ENCODE data around the gene DYRK1B.
"Not testable (repeated sequence)": the region's sequence is repeated elsewhere in the genome, so short reads cannot be mapped to it uniquely, and the experiment has no call there.

Gene DYRK1B

GRCh38 chr19:39833464-39834286 is at the start of gene DYRK1B:
DYRK1B (minus strand) TSS chr19:39834162; CDS start chr19:39831867, 2,295 bp downstream.
- no peak for TF ChIP-seq CTCF (IDR thresholded peaks at IDR 0.05; ENCODE audit: low read depth, low read length, missing control alignments)
- in situ Hi-C loops (cut with HindIII; ENCODE audit: low sequenced_read_pairs) = no loop called here
- DNase-seq (ENCODE audit: low read depth) = peak; percentile 96
- H3K4me3 ChIP-seq (ENCODE audit: low read depth, low read length) = peak within 1 kb of the TSS; percentile 87

GRCh38 chr19:39882645-39883044 is 48.7 kb upstream of the DYRK1B start:
- DNase-seq (ENCODE audit: low read depth); H3K4me3 ChIP-seq (ENCODE audit: low read depth, low read length); in situ Hi-C loops (cut with HindIII; ENCODE audit: low sequenced_read_pairs): not testable (repeated sequence)

- H3K4me3 ChIP-seq (ENCODE audit: low read depth, low read length); DNase-seq (ENCODE audit: low read depth); in situ Hi-C loops (cut with HindIII; ENCODE audit: low sequenced_read_pairs): not testable (repeated sequence)
Measured at GRCh38 chr19:39881495-39882110, 47.6 kb upstream of the DYRK1B start.

- in situ Hi-C loops (cut with HindIII; ENCODE audit: low sequenced_read_pairs); H3K4me3 ChIP-seq (ENCODE audit: low read depth, low read length); DNase-seq (ENCODE audit: low read depth): not testable (repeated sequence)
Measured at GRCh38 chr19:39880241-39880640, 46.3 kb upstream of the DYRK1B start.

- H3K4me3 ChIP-seq (ENCODE audit: low read depth, low read length); in situ Hi-C loops (cut with HindIII; ENCODE audit: low sequenced_read_pairs); DNase-seq (ENCODE audit: low read depth): not testable (repeated sequence)
Measured at GRCh38 chr19:39879796-39880195, 45.8 kb upstream of the DYRK1B start.

- DNase-seq (ENCODE audit: low read depth); H3K4me3 ChIP-seq (ENCODE audit: low read depth, low read length); in situ Hi-C loops (cut with HindIII; ENCODE audit: low sequenced_read_pairs): not testable (repeated sequence)
Measured at GRCh38 chr19:39878866-39879265, 44.9 kb upstream of the DYRK1B start.

- no peak overlapping the region for H3K4me3 ChIP-seq (ENCODE audit: low read depth, low read length)
- in situ Hi-C loops (cut with HindIII; ENCODE audit: low sequenced_read_pairs) = no loop called here
- no peak for DNase-seq (ENCODE audit: low read depth)
- no peak for TF ChIP-seq CTCF (IDR thresholded peaks at IDR 0.05; ENCODE audit: low read depth, low read length, missing control alignments)
Measured at GRCh38 chr19:39878398-39878797, 44.4 kb upstream of the DYRK1B start.

- in situ Hi-C loops (cut with HindIII; ENCODE audit: low sequenced_read_pairs); H3K4me3 ChIP-seq (ENCODE audit: low read depth, low read length); DNase-seq (ENCODE audit: low read depth): not testable (repeated sequence)
Measured at GRCh38 chr19:39877982-39878381, 44.0 kb upstream of the DYRK1B start.

- DNase-seq (ENCODE audit: low read depth); H3K4me3 ChIP-seq (ENCODE audit: low read depth, low read length); in situ Hi-C loops (cut with HindIII; ENCODE audit: low sequenced_read_pairs): not testable (repeated sequence)
Measured at GRCh38 chr19:39877488-39877887, 43.5 kb upstream of the DYRK1B start.

- DNase-seq (ENCODE audit: low read depth); H3K4me3 ChIP-seq (ENCODE audit: low read depth, low read length); in situ Hi-C loops (cut with HindIII; ENCODE audit: low sequenced_read_pairs): not testable (repeated sequence)
Measured at GRCh38 chr19:39876486-39876885, 42.5 kb upstream of the DYRK1B start.

GRCh38 chr19:39875401-39875864 is 41.5 kb upstream of the DYRK1B start:
- in situ Hi-C loops (cut with HindIII; ENCODE audit: low sequenced_read_pairs); H3K4me3 ChIP-seq (ENCODE audit: low read depth, low read length); DNase-seq (ENCODE audit: low read depth): not testable (repeated sequence)

All from astrocyte of the cerebellum (primary cell).